Spinal cord (tissue), 10 donors: ENCODE measurements around the gene SLC35D2. TPM values are rescaled to one million over a fixed set of nuclear protein-coding genes. Genes with fewer than 3 reads are reported as not detected.
"Not testable (repeated sequence)": the region's sequence is repeated elsewhere in the genome, so short reads cannot be mapped to it uniquely, and the experiment has no call there.

Experiments used
- DNase-seq, 6 donors: peaks; one replicate each; pipeline versions ENCODE4 v3.0.0 to v3.0.0-alpha.2; 2013 to 2015; ENCODE audit warnings: low spot score in 6 of 6, low read depth in 4 of 6
- H3K27ac ChIP-seq: one replicate; pipeline ENCODE4 v1.5.1; 2013; ENCODE audit warnings: low read depth, low read length, control low read depth
- H3K27me3 ChIP-seq: one replicate; pipeline ENCODE4 v1.6.1; 2013; ENCODE audit warnings: low read length; ENCODE audit not compliant: control insufficient read depth, insufficient read depth
- H3K36me3 ChIP-seq: one replicate; pipeline ENCODE4 v1.6.1; 2013; ENCODE audit warnings: low read length; ENCODE audit not compliant: control insufficient read depth, insufficient read depth
- H3K4me1 ChIP-seq: one replicate; pipeline ENCODE4 v1.6.1; 2013; ENCODE audit warnings: low read length; ENCODE audit not compliant: control insufficient read depth, insufficient read depth
- H3K4me3 ChIP-seq: one replicate; pipeline ENCODE4 v1.5.1; 2013; ENCODE audit warnings: low read depth, low read length, control low read depth
- H3K9me3 ChIP-seq: one replicate; pipeline ENCODE4 v1.6.1; 2013; ENCODE audit warnings: low read length; ENCODE audit not compliant: control insufficient read depth, insufficient read depth
- WGBS: methylation state at CpG from one replicate; pipeline ENCODE4 v1.1.5; 2013; ENCODE audit warnings: missing lambda C conversion rate; ENCODE audit not compliant: insufficient coverage; 5-methylcytosine and 5-hydroxymethylcytosine counted together
- polyA plus RNA-seq, 2 donors: library from polyadenylated mRNA; unstranded; fragments of 120-200 nt; gene quantifications; one replicate each; pipeline ENCODE4 v1.2.1, GENCODE V29; 2013; ENCODE audit not compliant: insufficient read length in 2 of 2
- total RNA-seq, 2 donors: library from RNA; depleted of rRNA in 1 of 2; stranded (reverse); fragments of 120-200 nt in 1 of 2; fragments of >200 nt in 1 of 2; gene quantifications; one replicate each; pipeline versions ENCODE4 v1.2.3 to v1.2.4, GENCODE V29; 2013 to 2014
- donor health status: healthy.

Gene SLC35D2
- total and polyA plus RNA-seq, 4 donors: 8.4 to 17.8 (median 10.9) TPM

- Histone ChIP-seq H3K36me3 (no peaks in the 10 kb centered on the region), H3K4me1 (peaks cover 3% of the 10 kb centered on the region), H3K27ac (no peak overlapping the region), H3K27me3 (no peaks in the 10 kb centered on the region), H3K9me3 (no peaks in the 10 kb centered on the region), H3K4me3 (no peak overlapping the region)
- no CpG with 5 or more reads among the region's 5 CpGs for WGBS
- DNase-seq: peak in 2 of 6 donors; percentile 63 to 70
Measured at GRCh38 chr9:96343515-96344360, 39.8 kb downstream of the SLC35D2 start.

GRCh38 chr9:96342571-96343245 lies 40.8 kb downstream of the SLC35D2 start:
- 88% methylated on average over 19 of the region's 20 CpGs for WGBS
- peaks cover 3% of the 10 kb centered on the region for H3K4me1 ChIP-seq
- no peaks in the 10 kb centered on the region for H3K27me3 ChIP-seq
- no peaks in the 10 kb centered on the region for H3K36me3 ChIP-seq
- no peak overlapping the region for H3K4me3 ChIP-seq
- DNase-seq: no peak
- H3K9me3 ChIP-seq: no peaks in the 10 kb centered on the region
- no peak overlapping the region for H3K27ac ChIP-seq

- H3K4me1 ChIP-seq: peaks cover 3% of the 10 kb centered on the region
- H3K36me3 ChIP-seq: no peaks in the 10 kb centered on the region
- H3K4me3 ChIP-seq: no peak overlapping the region
- no peak for DNase-seq
- no peaks in the 10 kb centered on the region for H3K9me3 ChIP-seq
- WGBS: no CpG with 5 or more reads among the region's 3 CpGs
- H3K27ac ChIP-seq: no peak overlapping the region
- no peaks in the 10 kb centered on the region for H3K27me3 ChIP-seq
Measured at GRCh38 chr9:96340707-96341106, 42.8 kb downstream of the SLC35D2 start.

- no peaks in the 10 kb centered on the region for H3K36me3 ChIP-seq
- no peak for DNase-seq
- WGBS: no CpG with 5 or more reads among the region's 3 CpGs
Measured at GRCh38 chr9:96338299-96338698, 45.2 kb downstream of the SLC35D2 start.

GRCh38 chr9:96333958-96334357 lies 49.6 kb downstream of the SLC35D2 start:
- Histone ChIP-seq H3K27me3 (no peaks in the 10 kb centered on the region), H3K4me3 (no peak overlapping the region), H3K36me3 (no peaks in the 10 kb centered on the region), H3K9me3 (no peaks in the 10 kb centered on the region), H3K27ac (no peak overlapping the region), H3K4me1 (no peaks in the 10 kb centered on the region)
- WGBS: no CpG with 5 or more reads among the region's 1 CpG
- DNase-seq: no peak

More at GRCh38 chr9:96338299-96338698, 45.2 kb downstream of the SLC35D2 start:
- no peaks in the 10 kb centered on the region for H3K9me3 ChIP-seq
- H3K4me1 ChIP-seq: peaks cover 3% of the 10 kb centered on the region
- no peak overlapping the region for H3K27ac ChIP-seq
- no peak overlapping the region for H3K4me3 ChIP-seq
- H3K27me3 ChIP-seq: no peaks in the 10 kb centered on the region

- DNase-seq: no peak
- WGBS: 85% methylated on average over 6 of the region's 9 CpGs
- Histone ChIP-seq H3K27ac (no peak overlapping the region), H3K4me3 (no peak overlapping the region), H3K27me3 (no peaks in the 10 kb centered on the region), H3K36me3 (no peaks in the 10 kb centered on the region), H3K9me3 (no peaks in the 10 kb centered on the region), H3K4me1 (no peaks in the 10 kb centered on the region)
Measured at GRCh38 chr9:96331236-96331947, 52.1 kb downstream of the SLC35D2 start.

GRCh38 chr9:96327694-96328352 lies 55.7 kb downstream of the SLC35D2 start:
- no peaks in the 10 kb centered on the region for H3K36me3 ChIP-seq
- H3K9me3 ChIP-seq: no peaks in the 10 kb centered on the region
- no peak overlapping the region for H3K27ac ChIP-seq
- peak in 3 of 6 donors; percentile 42 to 82 (median 78) for DNase-seq
- no CpG with 5 or more reads among the region's 1 CpG for WGBS
- H3K4me1 ChIP-seq: no peaks in the 10 kb centered on the region
- no peak overlapping the region for H3K4me3 ChIP-seq
- no peaks in the 10 kb centered on the region for H3K27me3 ChIP-seq

- DNase-seq: no peak
- H3K27me3 ChIP-seq: no peaks in the 10 kb centered on the region
- H3K9me3 ChIP-seq: no peaks in the 10 kb centered on the region
- no peaks in the 10 kb centered on the region for H3K36me3 ChIP-seq
- H3K4me3 ChIP-seq: no peak overlapping the region
- H3K4me1 ChIP-seq: no peaks in the 10 kb centered on the region
- H3K27ac ChIP-seq: no peak overlapping the region
Measured at GRCh38 chr9:96323169-96323568, 60.3 kb downstream of the SLC35D2 start.

- not testable (repeated sequence) for H3K4me1 ChIP-seq, DNase-seq, H3K4me3 ChIP-seq, H3K27me3 ChIP-seq, H3K36me3 ChIP-seq, H3K27ac ChIP-seq, H3K9me3 ChIP-seq
- 95% methylated on average over 4 of the region's 5 CpGs for WGBS
Measured at GRCh38 chr9:96322736-96323135, 60.8 kb downstream of the SLC35D2 start.
